Type B pancreatic cell (in vitro differentiated cells): ENCODE data around the gene RIT2. TPM values are rescaled to one million over a fixed set of nuclear protein-coding genes. Genes with fewer than 3 reads are reported as not detected.

Experiments used
- DNase-seq: peaks from one replicate; pipeline ENCODE4 v3.0.0; 2021; ENCODE audit warnings: mixed read lengths; ENCODE audit not compliant: unreplicated experiment; ENCODE audit errors: extremely low spot score
- H3K27ac Mint-ChIP-seq: 2 replicates; pipeline ENCODE4 v1.8.0; 2021; ENCODE audit warnings: mild to moderate bottlenecking, mixed read lengths
- H3K27me3 Mint-ChIP-seq: 2 replicates; pipeline ENCODE4 v1.8.0; 2021; ENCODE audit warnings: mixed read lengths
- H3K36me3 Mint-ChIP-seq: 2 replicates; pipeline ENCODE4 v1.8.0; 2021; ENCODE audit warnings: mixed read lengths
- H3K4me1 Mint-ChIP-seq: one replicate; pipeline ENCODE4 v1.8.0; 2021; ENCODE audit warnings: mixed read lengths; ENCODE audit not compliant: unreplicated experiment
- H3K4me3 Mint-ChIP-seq: 2 replicates; pipeline ENCODE4 v1.8.0; 2021; ENCODE audit warnings: mild to moderate bottlenecking, mixed read lengths
- H3K9me3 Mint-ChIP-seq: 2 replicates; pipeline ENCODE4 v1.8.0; 2021; ENCODE audit warnings: mixed read lengths
- total RNA-seq: library from RNA; stranded (reverse); gene quantifications from 2 replicates; pipeline ENCODE4 v1.2.1, GENCODE V29; 2021; ENCODE audit warnings: low replicate concordance
- TF ChIP-seq, protein P1 (sequence below): fragments of 200-600 bp; sonication (generic); conservative IDR thresholded peaks from 2 replicates; pipeline ENCODE4 v1.5.0; 2021; ENCODE audit warnings: antibody characterized with exemption, mild to moderate bottlenecking

RIT2 gene
- total RNA-seq, 1 donor from 2014 or later = not detected

DNA sequence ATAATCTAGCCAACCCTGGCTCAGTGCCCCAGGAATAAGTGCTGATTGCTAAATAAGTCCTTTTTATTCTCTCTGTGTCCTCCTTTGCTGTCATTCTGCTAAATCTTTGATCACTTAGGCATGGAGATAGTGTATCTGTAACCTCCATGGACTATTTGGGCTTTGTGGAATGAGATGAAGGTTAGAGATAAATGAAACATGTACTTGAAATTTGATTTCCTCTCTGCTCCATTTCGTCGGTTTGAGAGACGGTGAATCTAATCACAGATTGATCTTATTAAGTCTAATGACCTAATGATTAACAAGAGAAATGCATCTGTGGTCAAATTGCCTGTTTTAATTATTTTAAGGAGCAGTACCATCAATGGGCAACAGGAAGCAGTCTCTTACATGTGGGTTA lies 159.2 kb downstream of the RIT2 start:
- Mint-ChIP-seq H3K27ac (no peak overlapping the region), H3K9me3 (no peaks in the 10 kb centered on the region), H3K4me3 (no peak overlapping the region), H3K36me3 (no peaks in the 10 kb centered on the region), H3K4me1 (no peaks in the 10 kb centered on the region), H3K27me3 (no peaks in the 10 kb centered on the region)
- TF ChIP-seq, protein P1, sequence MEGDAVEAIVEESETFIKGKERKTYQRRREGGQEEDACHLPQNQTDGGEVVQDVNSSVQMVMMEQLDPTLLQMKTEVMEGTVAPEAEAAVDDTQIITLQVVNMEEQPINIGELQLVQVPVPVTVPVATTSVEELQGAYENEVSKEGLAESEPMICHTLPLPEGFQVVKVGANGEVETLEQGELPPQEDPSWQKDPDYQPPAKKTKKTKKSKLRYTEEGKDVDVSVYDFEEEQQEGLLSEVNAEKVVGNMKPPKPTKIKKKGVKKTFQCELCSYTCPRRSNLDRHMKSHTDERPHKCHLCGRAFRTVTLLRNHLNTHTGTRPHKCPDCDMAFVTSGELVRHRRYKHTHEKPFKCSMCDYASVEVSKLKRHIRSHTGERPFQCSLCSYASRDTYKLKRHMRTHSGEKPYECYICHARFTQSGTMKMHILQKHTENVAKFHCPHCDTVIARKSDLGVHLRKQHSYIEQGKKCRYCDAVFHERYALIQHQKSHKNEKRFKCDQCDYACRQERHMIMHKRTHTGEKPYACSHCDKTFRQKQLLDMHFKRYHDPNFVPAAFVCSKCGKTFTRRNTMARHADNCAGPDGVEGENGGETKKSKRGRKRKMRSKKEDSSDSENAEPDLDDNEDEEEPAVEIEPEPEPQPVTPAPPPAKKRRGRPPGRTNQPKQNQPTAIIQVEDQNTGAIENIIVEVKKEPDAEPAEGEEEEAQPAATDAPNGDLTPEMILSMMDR = no peak
- DNase-seq = no peak

DNA sequence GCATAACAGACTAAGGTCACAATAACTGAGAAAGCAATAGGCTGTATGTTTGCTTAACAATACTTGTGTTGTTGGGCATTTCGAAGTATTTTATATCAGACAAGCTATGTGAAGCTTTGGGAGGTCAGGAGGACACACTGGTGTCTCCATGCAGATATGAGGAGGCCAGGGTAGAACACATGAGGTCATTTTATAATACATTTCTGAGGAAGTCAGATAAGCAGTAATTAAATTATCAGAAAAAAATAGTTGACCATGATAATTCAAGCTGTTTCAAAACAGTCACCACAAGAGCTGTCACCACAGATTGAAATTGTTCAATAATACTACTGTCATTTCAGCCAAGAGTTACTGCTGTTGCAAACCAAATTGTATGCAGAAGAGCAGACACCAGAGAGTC lies 160.6 kb downstream of the RIT2 start:
- Mint-ChIP-seq H3K9me3 (no peaks in the 10 kb centered on the region), H3K4me1 (no peaks in the 10 kb centered on the region), H3K27me3 (no peaks in the 10 kb centered on the region), H3K36me3 (no peaks in the 10 kb centered on the region), H3K27ac (no peak overlapping the region), H3K4me3 (no peak overlapping the region)
- TF ChIP-seq, protein P1 = no peak
- DNase-seq = no peak

DNA sequence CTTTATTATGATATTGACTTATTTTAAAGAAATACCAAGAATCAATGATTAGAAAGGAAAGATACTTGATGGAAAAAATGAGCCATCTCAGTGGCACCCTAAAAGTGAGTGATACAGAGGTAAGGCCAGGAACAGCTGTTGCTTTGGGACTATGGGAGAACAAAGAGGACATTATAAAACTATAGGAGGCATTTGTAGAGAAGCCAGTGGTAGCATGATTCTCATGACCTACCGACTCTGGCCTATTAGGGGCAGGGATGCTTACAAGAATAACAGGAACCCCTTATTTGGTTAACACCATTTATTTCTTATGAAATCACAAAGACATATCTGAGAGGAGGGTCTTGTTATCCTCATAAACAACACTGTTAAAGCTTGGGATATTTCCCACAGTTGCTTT lies 162.2 kb downstream of the RIT2 start:
- Mint-ChIP-seq H3K36me3 (no peaks in the 10 kb centered on the region), H3K27ac (no peak overlapping the region), H3K27me3 (no peaks in the 10 kb centered on the region), H3K4me1 (no peaks in the 10 kb centered on the region), H3K4me3 (no peak overlapping the region), H3K9me3 (no peaks in the 10 kb centered on the region)
- DNase-seq = no peak
- TF ChIP-seq, protein P1 = no peak

DNA sequence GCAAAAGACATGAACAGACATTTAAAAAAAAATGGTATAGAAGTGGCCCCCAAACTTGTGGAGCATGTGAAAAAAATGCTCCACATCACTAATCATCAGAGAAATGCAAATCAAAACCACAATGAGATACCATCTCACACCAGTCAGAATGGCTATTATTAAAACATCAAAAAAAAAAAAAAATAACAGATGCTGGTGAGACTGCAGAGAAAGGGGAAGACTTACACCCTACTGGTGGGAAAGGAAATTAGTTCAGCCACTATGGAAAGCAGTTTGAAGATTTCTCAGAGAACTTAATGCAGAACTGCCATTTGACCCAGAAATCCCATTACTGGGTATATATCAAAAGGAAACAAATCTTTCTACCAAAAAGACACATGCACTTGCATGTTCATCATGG lies 164.8 kb downstream of the RIT2 start:
- no peak for DNase-seq
- Mint-ChIP-seq H3K27me3 (no peaks in the 10 kb centered on the region), H3K4me1 (no peaks in the 10 kb centered on the region), H3K36me3 (no peaks in the 10 kb centered on the region), H3K27ac (no peak overlapping the region), H3K9me3 (no peaks in the 10 kb centered on the region), H3K4me3 (no peak overlapping the region)
- TF ChIP-seq, protein P1 = no peak

DNA sequence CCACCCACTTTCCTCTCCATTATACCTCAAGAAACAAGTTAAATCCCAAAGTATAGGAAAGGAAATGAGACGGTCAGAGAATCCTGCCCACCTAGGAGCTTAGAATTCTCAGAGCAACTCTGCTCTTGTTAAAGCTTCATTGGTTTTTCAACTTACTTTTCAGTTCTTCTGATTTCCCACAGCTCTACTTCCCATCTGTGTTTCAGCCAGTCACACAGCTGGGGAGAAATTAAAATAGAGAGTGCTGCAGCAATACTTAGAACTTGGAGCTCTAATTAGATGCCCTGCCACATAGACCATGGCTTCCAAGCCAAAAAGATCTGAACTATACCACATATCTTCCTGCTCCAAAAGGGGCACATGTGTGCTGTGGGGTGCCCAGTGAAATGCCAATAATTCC lies 166.7 kb downstream of the RIT2 start:
- DNase-seq = no peak
- Mint-ChIP-seq H3K4me3 (no peak overlapping the region), H3K27ac (no peak overlapping the region), H3K36me3 (no peaks in the 10 kb centered on the region), H3K27me3 (no peaks in the 10 kb centered on the region), H3K9me3 (no peaks in the 10 kb centered on the region), H3K4me1 (no peaks in the 10 kb centered on the region)
- TF ChIP-seq, protein P1 = no peak

DNA sequence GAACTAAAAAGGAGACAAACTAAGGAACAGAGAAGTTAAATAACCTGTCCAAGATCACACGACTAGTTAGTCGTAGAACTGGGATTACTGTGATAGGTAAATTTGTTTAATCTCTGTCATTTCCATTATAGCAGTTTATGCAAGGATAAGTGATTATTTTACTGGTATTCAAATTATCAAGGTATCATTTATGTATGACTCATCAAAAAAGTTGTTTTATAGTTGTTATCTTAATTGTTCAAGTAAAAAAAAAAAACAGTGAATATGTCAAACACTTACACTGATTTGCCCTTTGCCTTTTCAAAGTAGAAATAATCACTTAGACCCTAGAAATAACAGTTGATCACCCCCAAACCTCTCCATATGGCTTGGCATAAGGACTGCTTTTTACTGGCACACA lies 173.6 kb downstream of the RIT2 start:
- H3K9me3 Mint-ChIP-seq = no peaks in the 10 kb centered on the region
- H3K36me3 Mint-ChIP-seq = no peaks in the 10 kb centered on the region
- H3K4me3 Mint-ChIP-seq = no peak overlapping the region
- no peak overlapping the region for H3K27ac Mint-ChIP-seq
- no peak for DNase-seq
- H3K27me3 Mint-ChIP-seq = no peaks in the 10 kb centered on the region
- TF ChIP-seq, protein P1 = no peak
- H3K4me1 Mint-ChIP-seq = no peaks in the 10 kb centered on the region
